Endodermal cell (in vitro differentiated cells): ENCODE measurements around the gene ZFYVE28. TPM values are rescaled to one million over a fixed set of nuclear protein-coding genes. Genes with fewer than 3 reads are reported as not detected.

Experiments
- DNase-seq: peaks from one replicate; pipeline ENCODE4 v3.0.0-alpha.2; 2017
- H3K27ac ChIP-seq: 2 replicates; pipeline ENCODE4 v1.5.1; 2013; ENCODE audit warnings: mild to moderate bottlenecking, low read depth, low read length, moderate library complexity
- H3K27me3 ChIP-seq: 2 replicates; pipeline ENCODE4 v1.6.1; 2013; ENCODE audit warnings: mild to moderate bottlenecking, low read length, moderate library complexity; ENCODE audit not compliant: insufficient read depth, control insufficient read depth, poor library complexity, severe bottlenecking
- H3K36me3 ChIP-seq: 2 replicates; pipeline ENCODE4 v1.7.0; 2013; ENCODE audit warnings: mild to moderate bottlenecking, low read length, moderate library complexity; ENCODE audit not compliant: control insufficient read depth, insufficient read depth
- H3K4me1 ChIP-seq: one replicate; pipeline ENCODE4 v1.7.0; 2013; ENCODE audit warnings: low read length; ENCODE audit not compliant: control insufficient read depth, insufficient read depth
- H3K4me3 ChIP-seq: 2 replicates; pipeline ENCODE4 v1.5.1; 2013; ENCODE audit warnings: mild to moderate bottlenecking, low read length, moderate library complexity
- H3K9ac ChIP-seq: 2 replicates; pipeline ENCODE4 v1.6.1; 2013; ENCODE audit warnings: mild to moderate bottlenecking, low read length, moderate library complexity; ENCODE audit not compliant: poor library complexity, severe bottlenecking; ENCODE audit errors: extremely low read depth
- H3K9me3 ChIP-seq: 2 replicates; pipeline ENCODE4 v1.6.1; 2013; ENCODE audit warnings: mild to moderate bottlenecking, low read length, moderate library complexity; ENCODE audit not compliant: control insufficient read depth
- H3K27ac Mint-ChIP-seq: 2 replicates; pipeline ENCODE4 v1.8.0; 2020; ENCODE audit warnings: mixed read lengths
- H3K27me3 Mint-ChIP-seq: 2 replicates; pipeline ENCODE4 v1.8.0; 2021; ENCODE audit warnings: mild to moderate bottlenecking, mixed read lengths; ENCODE audit not compliant: insufficient read depth
- H3K36me3 Mint-ChIP-seq: 2 replicates; pipeline ENCODE4 v1.8.0; 2020; ENCODE audit warnings: low read depth, mixed read lengths
- H3K4me1 Mint-ChIP-seq: 2 replicates; pipeline ENCODE4 v1.8.0; 2020; ENCODE audit warnings: mixed read lengths
- H3K4me3 Mint-ChIP-seq: 2 replicates; pipeline ENCODE4 v1.8.0; 2020; ENCODE audit warnings: mild to moderate bottlenecking, moderate library complexity, mixed read lengths
- H3K9me3 Mint-ChIP-seq: 2 replicates; pipeline ENCODE4 v1.8.0; 2020; ENCODE audit warnings: mild to moderate bottlenecking, mixed read lengths
- WGBS, 2 experiments: methylation state at CpG; one replicate each; pipeline versions ENCODE4 v1.1.5 to v1.1.7; 2013; ENCODE audit warnings: missing lambda C conversion rate in 2 of 2, mixed read lengths in 1 of 2; ENCODE audit not compliant: insufficient coverage in 1 of 2, insufficient read length in 1 of 2; 5-methylcytosine and 5-hydroxymethylcytosine counted together
- total RNA-seq, 2 donors: library from RNA; stranded (reverse); fragmentation: NEBNext Ultra II Directional in 1 of 2; extraction: Animal tissue kit (Norgen Biotek cat#: 25700) in 1 of 2; gene quantifications; 2 replicates in 1 of 2; 3 replicates in 1 of 2; pipeline ENCODE4 v1.2.1, GENCODE V29; 2021
- TF ChIP-seq, protein P1 (sequence below): fragments of 200-600 bp; sonication (generic); conservative IDR thresholded peaks from 2 replicates; pipeline ENCODE4 v1.5.0; 2021; ENCODE audit warnings: antibody characterized with exemption, mild to moderate bottlenecking

The ZFYVE28 gene
- total RNA-seq, 2 donors from 2014 or later = 0.73 to 1.6 TPM

GRCh38 chr4:2375427-2375826, 43.0 kb downstream of the ZFYVE28 start:
- DNase-seq = no peak
- H3K27ac Mint-ChIP-seq = no peak overlapping the region
- H3K4me1 ChIP-seq = no peaks in the 10 kb centered on the region
- peaks cover 2% of the 10 kb centered on the region for H3K36me3 Mint-ChIP-seq
- no peaks in the 10 kb centered on the region for H3K36me3 ChIP-seq
- 80 to 84% methylated on average over 1 to 10 of the region's 10 CpGs for WGBS, 2 experiments
- H3K9me3 ChIP-seq = no peaks in the 10 kb centered on the region
- H3K4me1 Mint-ChIP-seq = no peaks in the 10 kb centered on the region
- no peak overlapping the region for H3K27ac ChIP-seq
- no peaks in the 10 kb centered on the region for H3K27me3 ChIP-seq
- no peak overlapping the region for H3K4me3 ChIP-seq
- TF ChIP-seq, protein P1, sequence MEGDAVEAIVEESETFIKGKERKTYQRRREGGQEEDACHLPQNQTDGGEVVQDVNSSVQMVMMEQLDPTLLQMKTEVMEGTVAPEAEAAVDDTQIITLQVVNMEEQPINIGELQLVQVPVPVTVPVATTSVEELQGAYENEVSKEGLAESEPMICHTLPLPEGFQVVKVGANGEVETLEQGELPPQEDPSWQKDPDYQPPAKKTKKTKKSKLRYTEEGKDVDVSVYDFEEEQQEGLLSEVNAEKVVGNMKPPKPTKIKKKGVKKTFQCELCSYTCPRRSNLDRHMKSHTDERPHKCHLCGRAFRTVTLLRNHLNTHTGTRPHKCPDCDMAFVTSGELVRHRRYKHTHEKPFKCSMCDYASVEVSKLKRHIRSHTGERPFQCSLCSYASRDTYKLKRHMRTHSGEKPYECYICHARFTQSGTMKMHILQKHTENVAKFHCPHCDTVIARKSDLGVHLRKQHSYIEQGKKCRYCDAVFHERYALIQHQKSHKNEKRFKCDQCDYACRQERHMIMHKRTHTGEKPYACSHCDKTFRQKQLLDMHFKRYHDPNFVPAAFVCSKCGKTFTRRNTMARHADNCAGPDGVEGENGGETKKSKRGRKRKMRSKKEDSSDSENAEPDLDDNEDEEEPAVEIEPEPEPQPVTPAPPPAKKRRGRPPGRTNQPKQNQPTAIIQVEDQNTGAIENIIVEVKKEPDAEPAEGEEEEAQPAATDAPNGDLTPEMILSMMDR = no peak
- H3K9me3 Mint-ChIP-seq = peaks cover 18% of the 10 kb centered on the region
- no peak overlapping the region for H3K9ac ChIP-seq
- no peak overlapping the region for H3K4me3 Mint-ChIP-seq
- no peaks in the 10 kb centered on the region for H3K27me3 Mint-ChIP-seq

DNA sequence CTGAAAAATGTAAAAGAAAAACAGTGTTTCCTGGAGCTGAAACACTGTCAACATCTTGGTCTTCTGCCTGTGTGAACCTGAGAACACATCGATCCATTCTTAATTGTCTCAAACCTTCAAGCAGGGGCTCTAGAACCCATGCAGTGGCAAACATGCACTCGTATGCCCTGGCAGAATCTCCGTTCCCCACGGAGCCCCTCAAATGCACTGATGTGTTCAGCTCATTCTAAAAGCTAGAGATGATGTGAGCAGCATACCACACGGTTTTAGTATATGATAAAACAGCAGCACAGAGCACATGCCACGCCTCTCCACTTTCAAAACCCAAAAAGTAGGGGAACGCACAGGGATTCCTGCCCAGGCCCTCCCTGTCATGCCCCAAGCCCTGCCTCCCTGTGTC, 44.9 kb downstream of the ZFYVE28 start:
- H3K9me3 ChIP-seq = no peaks in the 10 kb centered on the region
- no peak overlapping the region for H3K9ac ChIP-seq
- no peak for DNase-seq
- H3K27ac ChIP-seq = no peak overlapping the region
- TF ChIP-seq, protein P1 = no peak
- Mint-ChIP-seq H3K9me3 (peaks cover 14% of the 10 kb centered on the region), H3K4me1 (no peaks in the 10 kb centered on the region), H3K27ac (no peak overlapping the region), H3K27me3 (no peaks in the 10 kb centered on the region), H3K4me3 (no peak overlapping the region), H3K36me3 (peaks cover 2% of the 10 kb centered on the region)
- H3K36me3 ChIP-seq = no peaks in the 10 kb centered on the region
- H3K27me3 ChIP-seq = no peaks in the 10 kb centered on the region
- WGBS, 2 experiments = 90% methylated on average over 7 of the region's 7 CpGs
- no peak overlapping the region for H3K4me3 ChIP-seq
- no peaks in the 10 kb centered on the region for H3K4me1 ChIP-seq

DNA sequence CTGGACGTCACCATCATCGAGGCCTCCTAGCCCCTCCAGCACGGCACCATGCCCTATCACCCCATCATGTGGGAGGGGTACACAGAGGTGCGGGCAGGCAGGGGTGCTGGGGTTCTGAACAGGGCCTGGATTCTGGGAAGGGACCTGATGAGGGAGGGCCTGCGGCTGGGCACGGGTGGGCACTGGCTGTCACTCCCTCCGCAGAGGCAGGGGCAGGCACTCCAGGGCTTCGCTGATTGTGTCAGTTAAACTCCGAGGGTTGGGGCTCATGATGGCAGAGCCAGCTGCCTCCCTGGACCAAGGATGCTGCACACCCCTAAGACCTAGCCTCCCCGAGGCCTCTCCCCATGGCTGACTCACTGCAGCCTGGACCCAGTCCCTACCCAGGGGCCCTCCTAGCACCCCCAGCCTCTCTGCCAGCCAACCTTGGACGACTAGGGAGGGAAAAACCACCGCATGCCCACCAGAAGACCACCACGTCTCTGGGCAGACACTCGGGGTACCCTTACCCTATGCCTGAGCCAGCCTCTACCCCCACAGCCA, 45.9 kb downstream of the ZFYVE28 start:
- no peaks in the 10 kb centered on the region for H3K4me1 Mint-ChIP-seq
- no peak overlapping the region for H3K27ac Mint-ChIP-seq
- WGBS, 2 experiments = 84 to 92% methylated on average over 7 to 14 of the region's 14 CpGs
- Histone ChIP-seq H3K27me3 (no peaks in the 10 kb centered on the region), H3K4me3 (no peak overlapping the region), H3K4me1 (no peaks in the 10 kb centered on the region), H3K9me3 (no peaks in the 10 kb centered on the region), H3K9ac (no peak overlapping the region), H3K27ac (no peak overlapping the region), H3K36me3 (no peaks in the 10 kb centered on the region)
- H3K27me3 Mint-ChIP-seq = no peaks in the 10 kb centered on the region
- H3K9me3 Mint-ChIP-seq = peaks cover 14% of the 10 kb centered on the region
- peaks cover 2% of the 10 kb centered on the region for H3K36me3 Mint-ChIP-seq
- TF ChIP-seq, protein P1 = no peak
- no peak for DNase-seq
- H3K4me3 Mint-ChIP-seq = no peak overlapping the region
